Upper lobe of left lung (tissue), 6 donors: ENCODE results near the gene NAA40. TPM values are rescaled to one million over a fixed set of nuclear protein-coding genes. Genes with fewer than 3 reads are reported as not detected.

Source experiments
- ATAC-seq, 2 donors: fragments of 200-7000 bp; cut with Tn5 transposase; one replicate each; pipeline ENCODE4 v1.9.1; 2022; ENCODE audit warnings: mild to moderate bottlenecking in 2 of 2, moderate library complexity in 2 of 2; ENCODE audit not compliant: low FRiP score in 2 of 2
- DNase-seq, 2 donors: peaks; one replicate each; pipeline ENCODE4 v3.0.0-alpha.2; 2019 to 2020
- H3K27ac ChIP-seq, 4 donors: fragments of 200-600 bp; sonication (generic); one replicate each; pipeline ENCODE4 v1.5.1; 2016 to 2019
- H3K27me3 ChIP-seq, 4 donors: fragments of 200-600 bp; sonication (generic); one replicate each; pipeline ENCODE4 v1.5.1; 2017 to 2019
- H3K36me3 ChIP-seq, 4 donors: fragments of 200-600 bp; sonication (generic); one replicate each; pipeline ENCODE4 v1.5.1; 2016 to 2019
- H3K4me1 ChIP-seq, 4 donors: fragments of 200-600 bp; sonication (generic); one replicate each; pipeline ENCODE4 v1.5.1; 2018 to 2019
- H3K4me3 ChIP-seq, 4 donors: fragments of 200-600 bp; sonication (generic); one replicate each; pipeline ENCODE4 v1.5.1; 2017 to 2019; ENCODE audit warnings: mild to moderate bottlenecking in 2 of 4, moderate library complexity in 1 of 4
- H3K9me3 ChIP-seq, 4 donors: fragments of 200-600 bp; sonication (generic); one replicate each; pipeline ENCODE4 v1.5.1; 2018 to 2019
- EP300 ChIP-seq, 4 donors: sonication (generic); formaldehyde crosslinking; IDR thresholded peaks; one replicate each; pipeline ENCODE4 v1.5.1; 2017; ENCODE audit warnings: antibody characterized with exemption in 4 of 4, control low read depth in 2 of 4
- POLR2A ChIP-seq, 4 donors: fragments of 450-650 bp; IDR thresholded peaks; one replicate each; pipeline ENCODE4 v1.5.1; 2016 to 2017; ENCODE audit warnings: antibody characterized with exemption in 4 of 4, mild to moderate bottlenecking in 2 of 4
- POLR2AphosphoS5 ChIP-seq, 2 donors: sonication (generic); formaldehyde crosslinking; IDR thresholded peaks; one replicate each; pipeline ENCODE4 v1.5.1; 2017; ENCODE audit warnings: antibody characterized with exemption in 2 of 2
- WGBS, 2 donors: methylation state at CpG; one replicate each; pipeline ENCODE4 v1.1.5; 2017 to 2018; 5-methylcytosine and 5-hydroxymethylcytosine counted together
- total RNA-seq, 6 donors: library from RNA; depleted of rRNA in 4 of 6; stranded (reverse); fragments of >200 nt in 4 of 6; gene quantifications; one replicate each; pipeline versions ENCODE4 v1.1.0 to v1.2.1, GENCODE V29; 2016 to 2021
- TF ChIP-seq, protein P1 (sequence below), 6 experiments: fragments of 450-650 bp in 4 of 6; fragments of 200-600 bp in 2 of 6; sonication (generic) in 2 of 6; IDR thresholded peaks; one replicate each; pipeline ENCODE4 v1.5.1; 2016 to 2019; ENCODE audit warnings: antibody characterized with exemption in 6 of 6
- donor health status: DM: no; HTN: no; CAD: no; lungs with moderate emphysema.
- donor health status: DM: no; HTN: yes; CAD: no; lungs with severe emphysema.

Gene NAA40
- total RNA-seq, 6 donors from 2014 or later: 7.8 to 41.9 (median 16.5) TPM

DNA sequence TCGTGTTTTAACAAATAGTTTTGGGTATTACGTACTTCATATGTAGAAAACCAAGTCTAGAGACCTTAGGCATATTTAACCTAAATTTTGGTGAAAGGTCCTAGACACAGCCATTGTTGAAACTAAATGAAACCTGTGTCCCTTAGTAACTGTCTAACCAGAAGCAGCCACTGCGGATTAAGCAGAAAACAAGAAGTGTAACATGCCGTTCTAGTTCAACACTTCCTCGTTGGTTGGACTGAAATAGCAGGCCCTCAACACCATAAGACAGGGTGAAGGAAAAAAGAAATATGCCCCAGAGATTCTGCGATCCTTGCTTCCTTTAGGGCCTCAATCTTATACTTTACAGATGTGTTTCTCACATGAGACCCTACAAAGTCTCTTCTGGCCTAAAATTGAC lies 2.0 kb downstream of the NAA40 start:
- Histone ChIP-seq H3K9me3 (no peaks in the 10 kb centered on the region), H3K36me3 (peaks cover 0 to 3% (median 1%) of the 10 kb centered on the region in 4 donors), H3K27me3 (no peaks in the 10 kb centered on the region), H3K4me3 (no peak overlapping the region), H3K27ac (no peak overlapping the region), H3K4me1 (peaks cover 10 to 32% (median 17%) of the 10 kb centered on the region in 4 donors)
- TF ChIP-seq POLR2A (IDR thresholded peaks at IDR 0.05): no peak
- no peak for TF ChIP-seq POLR2AphosphoS5 (IDR thresholded peaks at IDR 0.05)
- TF ChIP-seq EP300 (IDR thresholded peaks at IDR 0.05): no peak
- TF ChIP-seq, protein P1, sequence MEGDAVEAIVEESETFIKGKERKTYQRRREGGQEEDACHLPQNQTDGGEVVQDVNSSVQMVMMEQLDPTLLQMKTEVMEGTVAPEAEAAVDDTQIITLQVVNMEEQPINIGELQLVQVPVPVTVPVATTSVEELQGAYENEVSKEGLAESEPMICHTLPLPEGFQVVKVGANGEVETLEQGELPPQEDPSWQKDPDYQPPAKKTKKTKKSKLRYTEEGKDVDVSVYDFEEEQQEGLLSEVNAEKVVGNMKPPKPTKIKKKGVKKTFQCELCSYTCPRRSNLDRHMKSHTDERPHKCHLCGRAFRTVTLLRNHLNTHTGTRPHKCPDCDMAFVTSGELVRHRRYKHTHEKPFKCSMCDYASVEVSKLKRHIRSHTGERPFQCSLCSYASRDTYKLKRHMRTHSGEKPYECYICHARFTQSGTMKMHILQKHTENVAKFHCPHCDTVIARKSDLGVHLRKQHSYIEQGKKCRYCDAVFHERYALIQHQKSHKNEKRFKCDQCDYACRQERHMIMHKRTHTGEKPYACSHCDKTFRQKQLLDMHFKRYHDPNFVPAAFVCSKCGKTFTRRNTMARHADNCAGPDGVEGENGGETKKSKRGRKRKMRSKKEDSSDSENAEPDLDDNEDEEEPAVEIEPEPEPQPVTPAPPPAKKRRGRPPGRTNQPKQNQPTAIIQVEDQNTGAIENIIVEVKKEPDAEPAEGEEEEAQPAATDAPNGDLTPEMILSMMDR (IDR thresholded peaks at IDR 0.05): no peak
- ATAC-seq (no peak), DNase-seq (no peak)
- WGBS, 2 donors: 54 to 77% methylated on average over 6 of the region's 6 CpGs

DNA sequence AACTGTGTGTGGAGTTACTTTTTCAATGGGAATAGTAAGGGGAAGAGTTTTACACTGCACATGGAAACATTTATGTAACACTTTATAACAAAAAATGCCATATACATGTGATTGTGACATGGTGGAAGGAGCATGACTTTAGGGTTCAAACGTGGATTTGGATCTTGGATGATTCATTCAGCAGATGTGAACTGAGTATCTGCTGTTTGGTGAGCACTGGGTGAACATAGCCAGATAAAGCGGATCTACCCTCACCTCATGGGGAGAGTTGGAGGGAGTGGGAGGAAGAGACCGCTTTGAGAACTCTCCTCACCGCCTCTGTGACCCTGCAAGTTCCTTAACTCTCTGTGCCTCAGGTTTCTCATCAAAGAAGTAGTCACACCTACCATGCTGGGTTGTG lies 3.1 kb downstream of the NAA40 start:
- DNase-seq: no peak
- WGBS, 2 donors: 86 to 89% methylated on average over 4 of the region's 4 CpGs
- TF ChIP-seq POLR2AphosphoS5 (IDR thresholded peaks at IDR 0.05) (no peak), EP300 (IDR thresholded peaks at IDR 0.05) (no peak), POLR2A (IDR thresholded peaks at IDR 0.05) (no peak)
- TF ChIP-seq, protein P1 (IDR thresholded peaks at IDR 0.05): no peak

DNA sequence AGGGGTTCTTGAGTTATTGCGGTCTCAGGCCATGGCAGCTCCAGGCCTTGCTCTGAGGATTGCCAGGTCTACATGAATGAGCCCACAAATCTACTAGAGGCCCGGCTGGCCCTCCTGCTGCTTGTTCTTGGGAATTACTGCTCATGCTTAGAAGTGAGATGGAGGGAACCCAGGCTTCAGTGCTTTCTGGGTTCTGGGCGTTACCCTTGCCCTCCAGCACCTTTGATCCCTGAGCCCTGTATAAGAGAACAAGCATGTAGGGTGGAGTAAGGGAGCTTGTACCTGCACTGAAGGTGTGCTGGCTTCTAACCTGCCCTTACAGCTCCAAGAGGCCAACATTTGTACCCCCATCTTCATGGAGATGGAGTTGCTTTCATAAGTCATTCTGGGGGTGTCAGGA lies 4.0 kb downstream of the NAA40 start:
- Histone ChIP-seq H3K9me3 (no peaks in the 10 kb centered on the region), H3K36me3 (peaks cover 0 to 18% (median 12%) of the 10 kb centered on the region in 4 donors), H3K27me3 (no peaks in the 10 kb centered on the region), H3K4me3 (no peak overlapping the region), H3K27ac (no peak overlapping the region), H3K4me1 (peaks cover 10 to 32% (median 18%) of the 10 kb centered on the region in 4 donors)
- ATAC-seq: no peak
- no peak for TF ChIP-seq POLR2A (IDR thresholded peaks at IDR 0.05)
- no peak for TF ChIP-seq POLR2AphosphoS5 (IDR thresholded peaks at IDR 0.05)
- TF ChIP-seq EP300 (IDR thresholded peaks at IDR 0.05): no peak
- TF ChIP-seq, protein P1 (IDR thresholded peaks at IDR 0.05): no peak
- DNase-seq: no peak
- 88 to 90% methylated on average over 2 to 3 of the region's 3 CpGs for WGBS, 2 donors

More for the DNA sequence above, 3.1 kb downstream of the NAA40 start:
- Histone ChIP-seq H3K4me1 (peaks cover 10 to 34% (median 18%) of the 10 kb centered on the region in 4 donors), H3K36me3 (peaks cover 0 to 12% (median 9%) of the 10 kb centered on the region in 4 donors), H3K27me3 (no peaks in the 10 kb centered on the region), H3K27ac (no peak overlapping the region), H3K9me3 (no peaks in the 10 kb centered on the region), H3K4me3 (no peak overlapping the region)
- ATAC-seq: no peak

DNA sequence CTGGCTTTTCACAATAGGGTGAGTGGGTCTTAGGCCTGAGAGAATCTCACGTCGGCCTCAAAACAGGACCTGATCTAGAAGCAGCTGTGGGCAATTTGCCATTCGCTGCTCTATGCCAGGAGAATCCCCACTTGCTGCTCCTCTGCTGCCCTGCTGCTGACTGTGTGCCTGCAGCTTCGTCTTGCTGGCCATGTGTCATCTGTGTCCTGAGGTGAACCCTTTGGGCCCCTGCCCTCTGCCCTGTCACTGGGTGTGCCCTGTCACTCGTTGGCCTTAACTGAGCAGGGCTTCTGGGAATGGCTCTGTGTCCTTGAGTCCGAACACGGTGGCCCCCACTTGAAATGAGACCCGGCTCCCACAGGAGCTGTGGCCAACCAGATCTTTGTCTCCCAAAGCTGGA lies 6.2 kb downstream of the NAA40 start:
- Histone ChIP-seq H3K4me1 (peaks cover 5 to 16% (median 8%) of the 10 kb centered on the region in 4 donors), H3K4me3 (no peak overlapping the region), H3K9me3 (no peaks in the 10 kb centered on the region), H3K27ac (no peak overlapping the region), H3K36me3 (peaks cover 0 to 18% (median 14%) of the 10 kb centered on the region in 4 donors), H3K27me3 (no peaks in the 10 kb centered on the region)
- ATAC-seq: peak in 1 of 2 donors; percentile 13
- 66 to 75% methylated on average over 2 to 8 of the region's 8 CpGs for WGBS, 2 donors
- DNase-seq: no peak
- TF ChIP-seq, protein P1 (IDR thresholded peaks at IDR 0.05): no peak
- TF ChIP-seq POLR2AphosphoS5 (IDR thresholded peaks at IDR 0.05) (no peak), POLR2A (IDR thresholded peaks at IDR 0.05) (no peak), EP300 (IDR thresholded peaks at IDR 0.05) (no peak)
